Smooth muscle cell (in vitro differentiated cells): ENCODE measurements around the gene PRKN. TPM values are rescaled to one million over a fixed set of nuclear protein-coding genes. Genes with fewer than 3 reads are reported as not detected.

Experiments used
- DNase-seq: peaks from one replicate; lab custom pipeline; 2025; ENCODE audit not compliant: unreplicated experiment; lab: John Stamatoyannopoulos, UW
- H2AFZ ChIP-seq: fragments of 200-600 bp; sonication (generic); 2 replicates; pipeline ENCODE4 v1.6.0; 2016; ENCODE audit warnings: antibody characterized with exemption, low read depth, mild to moderate bottlenecking
- H3F3A ChIP-seq: fragments of 200-600 bp; sonication (generic); 2 replicates; pipeline ENCODE4 v1.6.0; 2017; ENCODE audit warnings: antibody characterized with exemption, low read depth
- H3K27ac ChIP-seq: fragments of 200-600 bp; sonication (generic); 2 replicates; pipeline ENCODE4 v1.5.1; 2016; ENCODE audit warnings: low read depth, mild to moderate bottlenecking
- H3K27me3 ChIP-seq: fragments of 200-600 bp; sonication (generic); 2 replicates; pipeline ENCODE4 v1.6.1; 2016; ENCODE audit warnings: low read depth, mild to moderate bottlenecking
- H3K36me3 ChIP-seq: fragments of 200-600 bp; sonication (generic); 2 replicates; pipeline ENCODE4 v1.5.1; 2016; ENCODE audit warnings: low read depth
- H3K4me1 ChIP-seq: fragments of 200-600 bp; sonication (generic); 2 replicates; pipeline ENCODE4 v1.5.1; 2016; ENCODE audit warnings: low read depth
- H3K4me2 ChIP-seq: fragments of 200-600 bp; sonication (generic); 2 replicates; pipeline ENCODE4 v1.6.0; 2016; ENCODE audit warnings: mild to moderate bottlenecking
- H3K4me3 ChIP-seq: fragments of 200-600 bp; sonication (generic); 2 replicates; pipeline ENCODE4 v1.5.1; 2016; ENCODE audit warnings: mild to moderate bottlenecking
- H3K79me2 ChIP-seq: fragments of 200-600 bp; sonication (generic); 2 replicates; pipeline ENCODE4 v1.6.0; 2016; ENCODE audit warnings: low read depth, mild to moderate bottlenecking
- H3K9ac ChIP-seq: fragments of 200-600 bp; sonication (generic); 2 replicates; pipeline ENCODE4 v1.6.0; 2016; ENCODE audit warnings: low read depth
- H3K9me3 ChIP-seq: fragments of 200-600 bp; sonication (generic); replicated peaks from 2 replicates; pipeline ENCODE4 v1.5.1; 2016; ENCODE audit warnings: low read depth
- H4K20me1 ChIP-seq: fragments of 200-600 bp; sonication (generic); 2 replicates; pipeline ENCODE4 v1.6.0; 2016; ENCODE audit warnings: low read depth
- CTCF ChIP-seq: fragments of 200-600 bp; sonication (generic); IDR thresholded peaks from 2 replicates; pipeline ENCODE4 v1.5.1; 2017; ENCODE audit warnings: borderline replicate concordance, mild to moderate bottlenecking, antibody characterized with exemption; ENCODE audit not compliant: insufficient read depth, poor library complexity, severe bottlenecking
- WGBS: methylation state at CpG from one replicate; pipeline ENCODE4 v1.1.7; 2016; ENCODE audit warnings: low lambda C conversion rate; 5-methylcytosine and 5-hydroxymethylcytosine counted together
- polyA plus RNA-seq: library from polyadenylated mRNA; unstranded; fragments of >200 nt; fragmentation: Nextera tagmentation; extraction: Ambion mirVana; gene quantifications from 2 replicates; pipeline ENCODE4 v1.2.1, GENCODE V29; 2016
- total RNA-seq: library from RNA; depleted of rRNA; stranded (reverse); fragments of >200 nt; gene quantifications from 2 replicates; pipeline ENCODE4 v1.2.3, GENCODE V29; 2014

The PRKN gene
- total and polyA plus RNA-seq, 2 experiments from 2014 or later, result 0.81 to 5.1 TPM

- DNase-seq, result no peak
- Histone ChIP-seq H3K4me2 (no peak overlapping the region), H2AFZ (no peak overlapping the region), H4K20me1 (no peaks in the 10 kb centered on the region), H3K4me1 (no peaks in the 10 kb centered on the region), H3K4me3 (no peak overlapping the region), H3F3A (no peaks in the 10 kb centered on the region), H3K27me3 (no peaks in the 10 kb centered on the region), H3K27ac (no peak overlapping the region), H3K36me3 (no peaks in the 10 kb centered on the region), H3K9ac (no peak overlapping the region), H3K79me2 (no peaks in the 10 kb centered on the region), H3K9me3 (no peaks in the 10 kb centered on the region)
- no peak for TF ChIP-seq CTCF
- 96% methylated on average over 5 of the region's 5 CpGs for WGBS
These were observed 1044.2 kb downstream of the PRKN start for GRCh38 chr6:161683400-161683799.

GRCh38 chr6:161682982-161683381, 1044.6 kb downstream of the PRKN start:
- Histone ChIP-seq H3K36me3 (no peaks in the 10 kb centered on the region), H3K4me3 (no peak overlapping the region), H4K20me1 (no peaks in the 10 kb centered on the region), H3K9ac (no peak overlapping the region), H3F3A (no peaks in the 10 kb centered on the region), H3K4me2 (no peak overlapping the region), H3K9me3 (no peaks in the 10 kb centered on the region), H3K27me3 (no peaks in the 10 kb centered on the region), H3K79me2 (no peaks in the 10 kb centered on the region), H2AFZ (no peak overlapping the region), H3K27ac (no peak overlapping the region), H3K4me1 (no peaks in the 10 kb centered on the region)
- WGBS, result 83% methylated on average over 9 of the region's 9 CpGs
- no peak for DNase-seq
- TF ChIP-seq CTCF, result no peak

- Histone ChIP-seq H3K4me3 (no peak overlapping the region), H3K9ac (no peak overlapping the region), H3K36me3 (no peaks in the 10 kb centered on the region), H3K4me2 (no peak overlapping the region), H3K9me3 (no peaks in the 10 kb centered on the region), H3K79me2 (no peaks in the 10 kb centered on the region), H3K27ac (no peak overlapping the region), H3K27me3 (no peaks in the 10 kb centered on the region), H2AFZ (no peak overlapping the region), H3F3A (no peaks in the 10 kb centered on the region), H3K4me1 (no peaks in the 10 kb centered on the region), H4K20me1 (no peaks in the 10 kb centered on the region)
- no peak for DNase-seq
- WGBS, result 93% methylated on average over 13 of the region's 13 CpGs
- no peak for TF ChIP-seq CTCF
These were observed 1047.5 kb downstream of the PRKN start for GRCh38 chr6:161679980-161680538.

GRCh38 chr6:161677188-161677587, 1050.4 kb downstream of the PRKN start:
- no peaks in the 10 kb centered on the region for H3K9me3 ChIP-seq
- WGBS, result 92% methylated on average over 7 of the region's 7 CpGs
- H3K27ac ChIP-seq, result no peak overlapping the region
- H3K9ac ChIP-seq, result no peak overlapping the region
- H2AFZ ChIP-seq, result no peak overlapping the region
- H4K20me1 ChIP-seq, result no peaks in the 10 kb centered on the region
- H3K79me2 ChIP-seq, result no peaks in the 10 kb centered on the region
- H3K4me1 ChIP-seq, result no peaks in the 10 kb centered on the region
- no peaks in the 10 kb centered on the region for H3K27me3 ChIP-seq
- TF ChIP-seq CTCF, result no peak
- no peaks in the 10 kb centered on the region for H3F3A ChIP-seq
- H3K36me3 ChIP-seq, result no peaks in the 10 kb centered on the region
- H3K4me2 ChIP-seq, result no peak overlapping the region
- DNase-seq, result no peak
- no peak overlapping the region for H3K4me3 ChIP-seq
